GM19328 (cell line): ENCODE data around the gene CARD10.
"Not testable (repeated sequence)": the region's sequence is repeated elsewhere in the genome, so short reads cannot be mapped to it uniquely, and the experiment has no call there.

Source experiments
- ATAC-seq: cut with Tn5 transposase; IDR thresholded peaks from one replicate; pipeline ENCODE4 v1.9.1; 2021; ENCODE audit warnings: mild to moderate bottlenecking, moderate library complexity; ENCODE audit not compliant: unreplicated experiment

CARD10 gene

GRCh38 chr22:37555029-37555428 is 35.8 kb upstream of the CARD10 start:
- ATAC-seq, result no peak

- ATAC-seq, result no peak
Measured at GRCh38 chr22:37553725-37554124, 34.5 kb upstream of the CARD10 start.

DNA sequence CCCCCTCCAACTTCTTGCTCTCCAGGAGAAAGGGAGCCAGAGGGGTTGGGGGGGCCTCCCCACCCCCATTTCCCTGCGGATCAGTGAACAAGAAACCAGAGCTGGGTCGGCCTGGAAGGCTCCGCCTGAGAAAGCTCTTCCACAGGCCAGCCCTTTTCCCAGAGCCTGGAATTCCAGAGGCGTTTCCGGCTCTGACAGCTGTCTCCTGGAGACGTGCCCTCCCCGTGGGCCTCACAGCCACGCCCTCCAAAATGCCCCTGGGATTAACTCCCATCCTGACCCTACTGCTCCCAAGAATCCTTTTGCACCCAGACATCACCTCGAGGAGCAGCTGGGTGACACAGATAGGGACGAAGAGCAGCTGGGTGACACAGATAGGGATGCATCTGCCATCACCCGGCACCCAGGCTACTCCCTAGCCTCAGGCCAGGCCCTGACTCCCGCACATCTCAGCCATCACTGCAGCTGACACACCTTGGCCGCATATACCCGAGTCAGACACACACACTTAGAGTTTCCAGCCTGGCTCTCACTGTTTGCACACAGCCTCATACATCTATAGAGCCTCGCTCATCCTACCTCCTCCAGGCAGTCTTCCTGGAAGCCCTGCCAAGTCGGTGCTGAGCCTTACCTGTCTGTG is 33.4 kb upstream of the CARD10 start:
- no peak for ATAC-seq

DNA sequence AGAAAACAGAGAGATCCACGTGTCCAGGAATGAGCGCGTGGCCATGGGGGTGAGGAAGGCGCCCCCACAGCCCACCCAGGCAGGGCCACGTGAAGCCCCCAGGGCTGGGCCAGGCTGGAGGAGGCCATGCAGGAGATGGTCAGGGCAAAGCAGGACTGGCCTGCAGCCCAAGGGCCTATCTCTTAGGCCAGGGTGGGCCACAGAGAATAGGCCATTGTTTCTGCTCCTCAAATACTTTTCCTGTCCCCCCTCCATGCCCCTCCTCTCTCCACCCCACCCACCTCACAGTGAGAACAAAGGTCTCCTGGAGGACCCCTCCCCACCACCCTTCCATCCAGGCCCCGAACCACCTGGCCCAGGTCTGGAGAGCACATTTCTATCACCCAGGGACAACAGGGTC is 32.8 kb upstream of the CARD10 start:
- ATAC-seq, result no peak

DNA sequence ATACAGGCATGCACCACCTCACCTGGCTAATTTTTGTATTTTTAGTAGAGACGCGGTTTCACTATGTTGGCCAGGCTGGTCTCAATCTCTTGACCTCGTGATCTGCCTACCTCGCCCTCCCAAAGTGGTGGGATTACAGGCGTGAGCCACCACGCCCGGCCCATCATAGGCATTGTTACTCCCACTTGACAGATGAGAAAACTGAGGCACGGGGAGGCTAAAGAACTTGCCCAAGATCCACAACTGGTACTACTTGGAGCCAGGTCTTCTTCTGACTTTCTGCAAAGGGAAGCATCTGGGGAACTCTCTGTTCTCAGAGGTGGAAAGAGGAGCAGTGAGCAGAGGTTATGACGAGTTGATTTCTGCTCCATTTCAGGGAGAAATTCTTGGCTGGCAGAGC is 31.7 kb upstream of the CARD10 start:
- ATAC-seq, result not testable (repeated sequence)

GRCh38 chr22:37549704-37550059 is 30.5 kb upstream of the CARD10 start:
- no peak for ATAC-seq

GRCh38 chr22:37547251-37547741 is 28.1 kb upstream of the CARD10 start:
- no peak for ATAC-seq

- ATAC-seq, result no peak
Measured at GRCh38 chr22:37546437-37547250, 27.4 kb upstream of the CARD10 start.

DNA sequence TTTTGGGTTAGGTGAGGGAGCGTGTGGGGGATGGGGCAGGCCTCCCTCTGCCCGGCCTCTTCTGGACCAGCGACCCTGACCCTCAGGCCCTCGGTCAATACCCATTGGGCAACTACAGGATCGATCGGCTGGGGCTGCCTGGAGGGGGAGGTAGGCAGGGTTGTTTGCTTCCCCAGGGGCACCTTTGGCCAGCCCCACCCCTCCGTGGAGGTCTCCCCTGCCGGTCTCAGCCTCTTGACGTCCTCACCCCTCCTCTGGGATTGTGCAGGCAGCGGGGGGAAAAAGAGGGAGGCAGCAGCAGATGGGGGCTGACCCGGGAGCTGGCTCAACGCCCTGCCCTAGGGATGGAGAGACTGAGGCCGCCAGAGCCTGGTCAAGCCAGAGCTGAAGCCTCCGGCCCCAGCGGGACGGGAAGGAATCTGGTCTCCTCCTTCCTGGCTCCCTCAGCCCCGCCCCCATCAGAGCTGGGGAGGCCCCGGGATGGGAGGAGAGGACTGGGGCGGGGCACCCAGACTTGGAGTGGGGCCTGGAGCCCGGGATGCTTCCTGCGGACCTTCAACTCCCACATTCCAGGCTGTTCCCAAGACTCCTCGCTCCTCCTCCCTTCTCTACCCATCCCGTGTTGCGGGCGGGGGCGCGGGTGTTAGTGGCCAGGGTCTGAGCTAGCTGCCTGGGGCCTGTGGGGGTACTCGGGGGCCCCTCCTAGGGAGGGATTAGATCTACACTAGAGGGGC is 26.7 kb upstream of the CARD10 start:
- ATAC-seq, result no peak

- ATAC-seq, result no peak
Measured at GRCh38 chr22:37544955-37545702, 25.9 kb upstream of the CARD10 start.

DNA sequence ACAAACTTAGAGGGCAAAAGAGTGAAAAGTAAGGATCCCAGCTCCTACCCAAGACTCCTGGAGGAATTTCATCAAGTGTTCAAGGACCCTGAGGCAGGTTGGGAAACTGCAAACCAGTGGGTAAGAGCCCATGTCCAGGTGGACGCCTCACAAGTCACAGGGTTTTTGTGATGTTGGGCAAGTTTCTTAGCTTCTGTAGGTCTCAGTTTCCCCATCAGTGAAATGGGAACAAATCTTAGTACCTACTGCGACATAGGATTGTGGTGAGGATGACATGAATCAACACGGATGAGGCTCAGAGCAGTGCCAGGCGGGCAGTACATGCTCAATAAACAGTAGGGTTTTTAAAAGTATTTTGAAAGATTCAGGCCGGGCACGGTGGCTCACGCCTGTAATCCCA is 23.7 kb upstream of the CARD10 start:
- no peak for ATAC-seq

GRCh38 chr22:37542416-37542815 is 23.2 kb upstream of the CARD10 start:
- ATAC-seq, result not testable (repeated sequence)

- not testable (repeated sequence) for ATAC-seq
Measured at GRCh38 chr22:37539790-37540189, 20.6 kb upstream of the CARD10 start.

GRCh38 chr22:37538590-37539357 is 19.6 kb upstream of the CARD10 start:
- ATAC-seq, result peak; percentile 86

- ATAC-seq, result no peak
Measured at GRCh38 chr22:37535159-37535558, 15.9 kb upstream of the CARD10 start.

DNA sequence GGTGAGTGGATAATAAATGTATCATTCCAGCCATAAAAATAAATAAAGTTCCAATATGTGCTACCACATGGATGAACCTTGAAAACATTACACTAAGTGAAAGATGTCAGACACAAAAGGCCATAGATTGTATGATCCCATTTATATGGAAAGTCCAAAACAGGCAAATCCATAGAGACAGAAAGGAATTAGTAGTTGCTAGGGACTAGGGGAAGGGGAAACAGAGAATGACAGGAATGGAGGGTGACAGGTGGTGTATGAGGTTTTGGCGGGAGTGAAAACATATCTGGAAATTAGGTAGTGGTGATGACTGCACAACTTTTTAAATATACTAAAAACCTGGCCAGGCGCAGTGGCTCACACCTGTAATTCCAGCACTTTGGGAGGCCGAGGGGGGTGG is 15.2 kb upstream of the CARD10 start:
- ATAC-seq, result no peak

DNA sequence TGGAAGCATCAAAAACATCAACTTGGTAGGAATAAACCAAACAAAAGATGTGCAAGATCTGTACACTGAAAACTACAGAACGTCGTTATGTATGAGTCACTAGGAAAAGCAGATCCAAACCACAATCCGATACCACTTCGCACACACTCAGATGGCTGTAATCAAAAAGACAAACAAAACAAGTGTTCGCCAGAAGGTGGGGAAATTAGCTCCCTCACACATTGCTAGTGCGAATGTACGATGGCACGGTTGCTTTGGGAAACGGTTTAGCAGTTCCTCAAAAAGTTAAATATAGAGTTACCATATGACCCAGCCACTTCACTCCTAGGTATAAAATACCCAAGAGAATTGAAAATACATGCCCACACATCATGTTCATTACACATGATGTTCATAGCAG is 14.8 kb upstream of the CARD10 start:
- no peak for ATAC-seq

- ATAC-seq, result no peak
Measured at GRCh38 chr22:37529652-37530345, 10.6 kb upstream of the CARD10 start.

DNA sequence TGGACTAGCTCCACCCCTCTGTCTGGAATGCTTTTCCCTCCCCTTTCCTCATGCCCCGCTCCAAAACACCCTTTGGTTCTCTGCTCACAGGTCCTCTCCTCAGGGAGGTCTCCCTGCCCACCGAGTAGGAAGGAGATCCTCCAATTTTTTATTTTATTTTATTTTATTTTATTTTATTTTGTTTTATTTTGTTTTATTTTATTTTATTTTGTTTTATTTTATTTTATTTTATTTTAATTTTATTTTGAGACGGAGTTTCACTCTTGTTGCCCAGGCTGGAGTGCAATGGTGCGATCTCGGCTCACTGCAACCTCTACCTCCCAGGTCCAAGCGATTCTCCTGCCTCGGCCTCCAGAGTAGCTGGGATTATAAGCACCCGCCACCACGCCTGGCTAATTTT is 8.7 kb upstream of the CARD10 start:
- ATAC-seq, result not testable (repeated sequence)
